Mucosa of gallbladder (tissue), 1 donor: ENCODE results near the gene MPV17L2. TPM values are rescaled to one million over a fixed set of nuclear protein-coding genes. Genes with fewer than 3 reads are reported as not detected.
"Not testable (repeated sequence)": the region's sequence is repeated elsewhere in the genome, so short reads cannot be mapped to it uniquely, and the experiment has no call there.

Experiments used
- DNase-seq: peaks from one replicate; pipeline ENCODE4 v3.0.0-alpha.2; 2020; ENCODE audit warnings: low spot score
- total RNA-seq: library from RNA; stranded (reverse); gene quantifications from one replicate; pipeline ENCODE4 v1.2.1, GENCODE V29; 2021
- donor health status: DM: no; HTN: no; CAD: no.

Gene MPV17L2
- total RNA-seq, 1 donor from 2014 or later: 9.3 TPM

DNA sequence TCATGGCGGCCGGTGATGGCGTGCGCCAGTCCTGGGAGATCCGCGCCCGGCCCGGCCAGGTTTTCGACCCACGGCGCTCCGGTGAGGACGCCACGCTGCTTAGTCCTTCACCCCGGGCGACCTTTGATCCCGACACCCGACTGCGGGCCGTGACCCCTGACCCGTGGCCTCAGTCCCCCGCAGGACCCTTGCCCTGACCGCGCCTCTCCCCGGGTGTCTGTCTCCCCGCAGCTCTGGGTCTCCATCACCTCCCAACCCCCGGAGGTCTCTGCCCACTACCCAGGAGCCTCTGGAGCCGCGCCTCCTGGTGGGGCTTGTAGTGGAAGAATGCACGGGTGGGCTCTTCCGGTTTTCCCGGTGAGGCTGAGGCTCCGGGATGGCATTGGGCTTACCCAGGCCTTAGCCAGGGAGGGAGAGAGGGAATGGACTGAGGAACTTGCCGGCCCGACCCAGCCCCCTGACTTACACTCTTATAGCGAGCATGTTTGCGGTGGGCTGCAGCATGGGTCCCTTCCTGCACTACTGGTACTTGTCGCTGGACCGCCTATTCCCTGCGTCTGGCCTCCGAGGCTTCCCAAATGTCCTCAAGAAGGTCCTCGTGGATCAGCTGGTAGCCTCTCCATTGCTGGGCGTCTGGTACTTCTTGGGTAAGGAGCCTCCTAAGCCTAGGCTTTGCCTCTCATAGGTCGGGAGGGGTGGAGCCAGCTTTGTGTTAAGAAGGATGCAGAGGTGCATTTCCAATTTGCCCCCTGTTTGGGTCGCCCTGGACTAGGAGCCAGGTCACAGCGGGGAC is 566 bp downstream of the MPV17L2 start:
- no peak for DNase-seq

DNA sequence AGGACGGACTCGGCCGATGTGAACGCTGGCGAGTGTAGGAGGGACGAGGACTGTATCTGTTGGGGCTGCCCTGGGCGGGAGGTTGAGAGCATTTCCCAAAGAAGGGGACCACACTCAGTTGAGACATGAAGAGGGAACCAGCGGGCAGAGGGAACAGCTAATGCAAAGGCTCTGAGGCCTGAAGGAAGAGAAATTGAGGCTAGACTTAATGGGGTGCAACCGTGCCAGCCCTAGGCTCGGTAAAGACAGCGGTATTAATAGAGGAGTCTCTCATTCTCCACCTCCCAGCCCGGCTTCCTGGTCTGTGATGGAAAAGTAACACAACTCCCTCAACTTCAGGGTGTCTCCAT is 1.1 kb downstream of the MPV17L2 start:
- no peak for DNase-seq

GRCh38 chr19:18194554-18195238 is 1.7 kb downstream of the MPV17L2 start:
- DNase-seq: no peak

DNA sequence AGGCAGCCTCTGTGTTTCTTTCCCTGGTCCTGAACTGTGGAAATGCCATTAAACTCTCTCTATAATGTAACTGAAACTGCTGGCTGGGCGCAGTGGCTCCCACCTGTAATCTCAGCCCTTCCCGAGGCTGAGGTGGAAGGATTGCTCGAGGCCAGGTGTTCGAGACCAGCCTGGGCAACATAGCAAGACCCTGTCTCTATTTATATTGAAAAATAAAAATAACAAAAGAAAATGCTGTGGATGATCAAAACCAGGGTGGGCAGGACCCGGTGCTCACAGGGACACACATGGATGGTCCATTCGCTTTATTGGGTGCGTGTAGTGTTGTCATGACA is 3.5 kb downstream of the MPV17L2 start:
- DNase-seq: no peak

DNA sequence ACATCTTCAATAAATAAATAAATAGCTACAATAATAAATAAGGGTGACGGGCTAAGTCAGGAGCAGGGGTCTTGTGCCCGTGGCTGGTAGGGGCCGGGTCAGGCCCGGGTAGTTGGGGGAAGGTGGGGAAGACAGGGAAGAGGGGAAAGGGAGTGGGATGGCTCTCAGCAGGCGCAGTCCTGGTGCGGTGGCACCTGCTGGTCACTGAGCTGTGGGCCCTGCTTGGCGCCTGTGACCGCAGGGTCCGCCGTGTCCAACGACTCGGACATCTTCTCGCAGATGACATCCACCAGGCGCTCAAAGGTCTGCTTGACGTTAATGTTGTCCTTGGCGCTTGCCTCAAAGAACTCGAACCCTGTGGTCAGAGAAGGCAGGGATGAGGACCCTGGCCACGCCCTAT is 4.3 kb downstream of the MPV17L2 start:
- DNase-seq: no peak

GRCh38 chr19:18197941-18198340 is 4.9 kb downstream of the MPV17L2 start:
- DNase-seq: no peak

DNA sequence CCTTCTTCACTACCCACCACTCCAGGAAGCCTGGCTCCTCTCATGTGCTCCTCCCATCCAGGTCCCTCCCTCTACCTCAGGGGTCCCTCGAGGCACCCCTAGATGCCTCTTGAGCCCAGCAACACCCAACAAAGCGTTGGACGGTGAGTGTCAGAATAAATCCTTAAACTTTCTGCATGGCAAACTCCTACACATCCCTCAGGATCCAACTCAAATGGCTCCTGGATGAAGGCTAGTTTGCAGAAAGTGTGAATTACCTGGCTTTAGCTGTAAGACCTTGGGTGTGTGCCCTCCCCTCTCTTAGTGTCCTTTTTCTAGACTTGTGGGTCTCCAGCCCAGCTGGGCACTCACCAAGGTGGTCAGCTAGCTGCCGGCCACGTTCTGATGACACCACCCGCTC is 5.4 kb downstream of the MPV17L2 start:
- no peak for DNase-seq

GRCh38 chr19:18202397-18202777 is 9.4 kb downstream of the MPV17L2 start:
- DNase-seq: no peak

- DNase-seq: no peak
Measured at GRCh38 chr19:18202778-18203407, 9.9 kb downstream of the MPV17L2 start.

DNA sequence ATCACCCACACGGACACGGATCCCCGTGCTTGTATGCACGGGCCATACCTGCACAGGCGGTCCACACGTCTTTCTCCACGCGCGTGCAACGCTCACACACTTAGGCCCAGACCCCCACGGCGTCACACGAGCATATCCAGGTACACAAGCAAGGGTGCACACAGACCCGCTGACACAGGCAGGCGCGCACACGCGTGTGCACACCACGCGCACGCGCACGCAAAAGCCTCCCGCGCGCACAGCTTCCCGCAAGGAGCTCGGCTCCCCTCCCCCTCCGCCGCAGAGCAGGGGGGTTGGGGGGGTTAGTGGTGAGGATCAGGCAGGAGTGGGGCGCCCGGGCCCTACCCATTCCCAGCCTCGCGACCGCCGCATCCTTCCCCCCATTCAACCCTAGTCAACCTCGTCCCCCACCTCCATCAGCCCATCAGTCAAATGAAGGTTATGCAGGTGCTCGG is 10.4 kb downstream of the MPV17L2 start:
- DNase-seq: no peak

DNA sequence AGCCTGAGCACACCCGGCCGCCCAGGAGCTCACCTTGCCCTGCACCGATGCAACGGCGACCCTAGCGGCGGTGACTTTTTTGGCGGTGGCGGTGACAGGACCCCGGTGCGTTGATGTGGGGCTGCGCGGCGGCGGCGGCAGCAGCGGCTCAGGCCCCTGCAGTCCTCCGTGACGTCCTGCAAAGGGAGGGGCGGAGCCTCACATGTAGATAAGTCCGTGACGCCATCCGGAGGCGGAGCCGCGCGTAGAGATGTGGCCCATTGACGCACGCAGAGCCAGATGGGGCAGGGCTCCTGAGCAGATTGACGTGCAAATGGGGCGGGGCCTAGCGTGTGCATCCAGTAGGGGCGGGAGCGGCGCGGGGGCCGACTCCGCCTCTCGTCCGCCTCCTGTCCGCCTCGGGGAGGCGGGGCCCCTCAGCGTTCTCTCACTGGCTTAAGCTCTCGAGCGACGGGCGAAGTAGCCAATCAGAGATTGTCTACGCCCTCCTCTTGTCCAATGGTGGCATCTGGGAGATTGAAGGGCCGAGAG is 10.9 kb downstream of the MPV17L2 start, which contains the start of gene RAB3A:
Gene RAB3A, minus strand, starts transcription at position 180 of the 531 bp plus-strand sequence. CDS start 1,302 bp downstream, outside the sequence.
- DNase-seq: peak; percentile 100

GRCh38 chr19:18204394-18205199 is 11.6 kb downstream of the MPV17L2 start:
- peak; percentile 64 for DNase-seq

DNA sequence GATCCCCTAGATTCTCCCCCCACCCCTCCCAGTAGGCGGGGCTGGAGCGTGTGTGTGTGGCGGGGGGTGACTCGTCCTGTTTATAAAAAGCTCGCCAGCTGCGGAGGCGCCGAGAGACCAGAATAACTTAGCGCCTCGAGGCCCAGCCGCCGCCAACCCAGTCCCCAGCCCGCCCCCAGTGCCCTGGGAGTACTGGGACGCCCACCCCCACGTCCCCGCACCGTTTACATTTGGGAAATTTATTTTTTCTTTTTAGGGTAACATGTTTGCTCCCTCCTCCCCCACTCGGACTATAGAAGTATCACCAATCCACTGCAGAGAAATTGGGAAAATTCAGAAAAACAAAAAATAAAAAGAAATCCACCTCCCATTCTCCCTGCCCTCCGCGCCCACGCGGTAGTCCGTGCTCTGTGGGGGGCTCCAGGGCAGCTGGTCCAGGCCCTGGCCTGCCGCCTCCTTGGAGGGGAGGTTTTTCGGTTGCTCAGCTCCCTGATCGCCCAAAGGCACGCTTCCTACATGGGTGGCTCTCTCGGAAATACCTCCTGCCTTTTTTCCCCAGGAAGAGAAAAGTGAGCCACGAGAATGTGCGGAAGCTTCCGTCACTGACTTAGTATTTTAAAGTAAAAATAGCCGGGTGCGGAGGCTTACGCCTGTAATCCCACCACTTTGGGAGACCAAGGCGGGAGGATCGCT is 12.3 kb downstream of the MPV17L2 start:
- DNase-seq: peak; percentile 76

DNA sequence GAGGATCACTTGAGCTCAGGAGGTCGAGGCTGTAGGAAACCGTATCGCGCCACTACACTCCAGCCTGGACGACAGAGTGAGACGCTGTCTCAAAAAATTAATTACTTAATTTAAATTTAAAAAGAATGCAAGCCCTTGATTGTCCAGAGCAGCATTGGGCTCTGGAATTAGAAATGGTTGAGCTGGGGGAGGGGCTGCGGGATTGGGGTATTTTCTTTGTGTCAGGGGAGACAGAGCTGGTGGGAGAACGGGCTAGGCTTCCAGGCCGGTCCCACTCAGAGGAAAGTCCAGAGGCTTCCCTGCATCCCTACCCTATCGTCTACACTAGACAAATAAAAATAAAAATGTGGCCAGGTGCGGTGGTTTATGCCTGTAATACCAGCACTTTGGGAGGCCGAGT is 13.0 kb downstream of the MPV17L2 start:
- DNase-seq: no peak

DNA sequence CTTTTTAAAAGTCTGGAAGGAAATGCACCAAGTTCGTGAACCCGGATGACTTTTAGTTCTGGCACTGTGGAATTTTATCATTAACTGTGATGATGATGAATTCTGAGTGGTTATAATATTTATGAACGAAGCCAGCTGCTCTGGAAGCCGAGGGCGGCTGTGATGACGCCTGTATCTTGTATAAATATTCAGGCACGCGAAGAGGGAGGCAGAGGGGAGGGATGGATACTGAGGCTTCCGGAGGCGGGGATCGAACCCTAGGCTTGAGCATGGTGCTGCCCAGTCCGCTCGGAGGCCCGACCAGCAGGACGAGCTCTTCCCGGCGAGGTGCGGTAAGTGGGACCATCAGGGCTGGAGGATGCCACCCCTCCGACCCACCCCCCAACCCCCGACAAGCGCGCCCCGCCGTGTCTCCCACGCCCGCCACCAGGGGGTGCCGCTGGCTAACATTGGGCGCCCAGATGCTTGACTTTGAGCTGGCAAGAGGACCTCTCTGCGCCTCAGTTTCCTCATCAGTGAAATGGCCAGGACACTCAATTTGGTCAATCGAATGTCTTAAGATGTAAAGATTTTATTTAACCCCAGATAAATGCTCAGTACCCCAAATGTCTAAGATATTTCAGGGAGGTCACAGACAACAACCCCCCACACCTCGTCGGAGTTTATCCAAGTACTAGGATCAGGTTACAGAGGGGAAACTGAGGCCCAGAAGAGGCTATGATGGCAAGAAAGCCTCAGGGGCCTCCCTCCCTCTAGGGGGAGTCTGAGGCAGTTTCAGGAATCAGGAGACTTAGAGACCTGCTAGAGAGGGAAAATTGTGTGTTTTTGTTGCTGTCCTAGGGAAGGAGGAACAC is 15.3 kb downstream of the MPV17L2 start:
- DNase-seq: peak; percentile 53

DNA sequence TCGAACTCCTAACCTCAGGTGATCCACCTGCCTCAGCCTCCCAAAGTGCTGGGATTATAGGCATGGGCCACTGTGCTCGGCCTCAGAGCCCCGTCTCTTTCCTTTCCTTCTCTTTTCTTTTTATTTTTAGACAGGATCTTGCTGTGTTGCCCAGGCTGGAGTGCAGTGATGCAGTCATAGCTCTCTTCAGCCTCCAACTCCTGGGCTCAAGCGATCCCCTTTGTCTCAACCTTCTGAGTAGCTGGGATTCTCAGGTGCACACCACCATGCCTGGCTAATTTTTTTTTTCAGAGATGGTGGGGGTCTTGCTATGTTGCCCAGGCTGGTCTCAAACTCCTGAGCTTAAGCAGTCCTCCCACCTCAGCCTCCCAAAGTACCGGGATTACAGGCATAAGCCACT is 16.9 kb downstream of the MPV17L2 start:
- not testable (repeated sequence) for DNase-seq

GRCh38 chr19:18211683-18212082 is 18.7 kb downstream of the MPV17L2 start:
- DNase-seq: no peak

DNA sequence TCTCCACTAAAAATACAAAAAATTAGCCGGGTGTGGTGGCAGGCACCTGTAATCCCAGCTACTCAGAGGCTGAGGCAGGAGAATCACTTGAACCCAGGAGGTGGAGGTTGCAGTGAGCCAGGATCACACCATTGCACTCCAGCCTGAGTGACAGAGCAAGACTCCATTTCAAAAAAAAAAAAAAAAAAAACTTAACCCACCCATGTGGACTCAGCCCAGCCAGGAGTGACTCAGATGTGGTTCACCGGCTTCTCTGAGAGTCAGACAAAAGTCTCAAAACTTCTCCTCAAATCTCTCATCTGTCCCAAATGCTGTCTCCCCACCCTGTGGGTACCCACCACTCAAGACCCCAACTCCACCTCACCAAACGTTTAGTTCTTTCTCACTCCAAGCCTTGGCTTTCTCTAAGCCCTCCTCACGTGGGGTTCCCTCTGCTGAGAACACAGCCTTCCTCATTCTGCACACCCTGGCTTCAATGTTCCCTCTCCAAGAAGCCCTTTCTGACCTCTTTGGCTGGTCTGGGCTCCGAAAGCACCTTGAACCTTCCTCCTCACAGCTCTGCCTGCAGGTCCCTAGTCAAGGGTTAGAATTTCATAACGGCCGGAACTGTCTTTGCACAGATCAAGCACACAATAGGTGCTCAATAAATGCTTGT is 21.9 kb downstream of the MPV17L2 start:
- DNase-seq: no peak

- DNase-seq: no peak
Measured at GRCh38 chr19:18216789-18217188, 23.8 kb downstream of the MPV17L2 start.

DNA sequence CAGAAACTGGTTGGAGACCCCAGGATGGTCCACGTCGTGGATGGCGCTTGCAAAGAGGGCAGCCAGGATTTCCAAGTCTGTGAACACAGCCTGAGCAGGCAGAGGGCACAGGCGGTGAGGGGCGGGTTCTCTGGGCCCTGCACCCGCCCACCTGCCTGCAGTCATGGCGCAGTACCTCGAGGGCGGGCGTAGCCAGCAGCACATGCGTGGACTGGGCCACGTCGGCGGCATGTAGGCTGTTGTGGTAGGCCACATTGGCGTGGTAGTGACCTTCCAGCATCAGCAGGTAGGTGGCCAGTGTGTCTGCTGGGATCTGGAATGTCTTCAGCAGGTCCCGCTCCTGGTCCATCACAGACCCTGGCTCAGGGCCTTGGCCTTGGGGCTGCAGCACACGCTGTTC is 25.1 kb downstream of the MPV17L2 start:
- no peak for DNase-seq
